ENCODE measurements around the gene XXYLT1. TPM values are rescaled to one million over a fixed set of nuclear protein-coding genes. Genes with fewer than 3 reads are reported as not detected.

The XXYLT1 gene
- total RNA-seq, 1 donor from 2014 or later = 25.4 TPM

DNA sequence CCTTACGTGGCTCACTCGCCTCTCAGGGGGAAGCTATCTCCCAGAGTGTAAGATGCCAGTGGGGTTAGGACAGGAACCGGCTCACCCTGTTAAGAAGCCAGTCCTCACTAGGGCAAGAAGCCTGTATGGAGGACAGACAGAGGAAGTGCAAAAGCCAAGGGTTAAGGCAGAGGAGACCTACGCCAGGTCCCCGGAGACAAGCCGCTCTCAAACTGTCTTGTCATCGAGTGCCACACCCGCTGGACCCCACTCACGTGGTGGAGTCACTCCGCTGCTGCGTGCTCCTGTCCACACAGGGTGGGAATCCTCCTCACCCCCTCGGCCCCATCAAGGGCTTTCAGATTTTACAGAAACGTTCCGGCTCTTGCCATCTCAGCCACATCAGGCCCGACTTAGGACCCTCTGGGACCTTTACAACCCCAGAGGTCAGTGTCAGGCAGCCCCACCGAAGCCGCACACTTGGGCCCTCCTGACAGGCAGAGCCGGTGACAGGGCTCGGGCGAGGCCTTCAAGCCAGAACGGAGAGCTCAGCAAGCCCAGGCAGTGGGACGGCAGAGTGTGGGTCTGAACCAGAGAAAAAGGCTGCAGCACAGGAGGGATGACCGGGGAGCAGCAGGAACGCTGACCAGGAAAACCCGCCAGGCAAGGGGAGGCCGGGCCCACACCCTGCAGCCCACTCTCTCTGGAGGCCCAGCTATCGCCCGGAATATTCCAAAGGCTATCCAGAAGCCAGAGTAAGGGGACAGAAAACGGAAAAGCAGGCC, 61.7 kb downstream of the XXYLT1 start:
- DNase-seq (ENCODE audit: low spot score, unreplicated experiment) = no peak
- TF ChIP-seq, protein P1, sequence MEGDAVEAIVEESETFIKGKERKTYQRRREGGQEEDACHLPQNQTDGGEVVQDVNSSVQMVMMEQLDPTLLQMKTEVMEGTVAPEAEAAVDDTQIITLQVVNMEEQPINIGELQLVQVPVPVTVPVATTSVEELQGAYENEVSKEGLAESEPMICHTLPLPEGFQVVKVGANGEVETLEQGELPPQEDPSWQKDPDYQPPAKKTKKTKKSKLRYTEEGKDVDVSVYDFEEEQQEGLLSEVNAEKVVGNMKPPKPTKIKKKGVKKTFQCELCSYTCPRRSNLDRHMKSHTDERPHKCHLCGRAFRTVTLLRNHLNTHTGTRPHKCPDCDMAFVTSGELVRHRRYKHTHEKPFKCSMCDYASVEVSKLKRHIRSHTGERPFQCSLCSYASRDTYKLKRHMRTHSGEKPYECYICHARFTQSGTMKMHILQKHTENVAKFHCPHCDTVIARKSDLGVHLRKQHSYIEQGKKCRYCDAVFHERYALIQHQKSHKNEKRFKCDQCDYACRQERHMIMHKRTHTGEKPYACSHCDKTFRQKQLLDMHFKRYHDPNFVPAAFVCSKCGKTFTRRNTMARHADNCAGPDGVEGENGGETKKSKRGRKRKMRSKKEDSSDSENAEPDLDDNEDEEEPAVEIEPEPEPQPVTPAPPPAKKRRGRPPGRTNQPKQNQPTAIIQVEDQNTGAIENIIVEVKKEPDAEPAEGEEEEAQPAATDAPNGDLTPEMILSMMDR (IDR thresholded peaks at IDR 0.05; ENCODE audit: unreplicated experiment) = no peak
- Mint-ChIP-seq H3K27ac (no peak overlapping the region), H3K4me1 (ENCODE audit: low read depth) (peaks cover 5% of the 10 kb centered on the region), H3K4me3 (ENCODE audit: low read depth) (no peak overlapping the region), H3K36me3 (ENCODE audit: insufficient read depth) (peaks cover 2% of the 10 kb centered on the region), H3K9me3 (ENCODE audit: low read depth) (no peaks in the 10 kb centered on the region), H3K27me3 (no peaks in the 10 kb centered on the region)

DNA sequence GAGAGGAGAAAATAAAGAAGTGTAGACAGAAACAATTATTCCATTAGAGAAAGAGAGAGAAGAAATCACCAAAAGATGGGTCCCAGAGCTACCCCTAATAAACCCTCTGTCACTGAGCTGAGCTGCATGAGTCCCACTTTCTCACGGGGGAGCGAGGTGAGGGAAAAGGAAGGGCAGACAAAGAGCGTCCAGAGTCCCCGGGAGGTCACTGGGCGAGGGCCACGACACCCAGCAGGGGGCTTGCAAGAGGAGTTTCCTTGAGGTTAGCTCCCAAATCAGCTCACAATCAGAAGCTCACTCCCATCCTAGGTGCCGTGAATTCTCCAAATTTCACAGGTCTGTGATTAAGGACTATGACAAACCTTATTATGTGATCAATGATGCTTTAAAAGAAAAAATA, 62.3 kb downstream of the XXYLT1 start:
- TF ChIP-seq, protein P1 (IDR thresholded peaks at IDR 0.05; ENCODE audit: unreplicated experiment) = no peak
- H3K9me3 Mint-ChIP-seq (ENCODE audit: low read depth) = no peaks in the 10 kb centered on the region
- H3K4me3 Mint-ChIP-seq (ENCODE audit: low read depth) = no peak overlapping the region
- H3K36me3 Mint-ChIP-seq (ENCODE audit: insufficient read depth) = peaks cover 2% of the 10 kb centered on the region
- no peaks in the 10 kb centered on the region for H3K27me3 Mint-ChIP-seq
- no peak for DNase-seq (ENCODE audit: low spot score, unreplicated experiment)
- peaks cover 5% of the 10 kb centered on the region for H3K4me1 Mint-ChIP-seq (ENCODE audit: low read depth)
- no peak overlapping the region for H3K27ac Mint-ChIP-seq

DNA sequence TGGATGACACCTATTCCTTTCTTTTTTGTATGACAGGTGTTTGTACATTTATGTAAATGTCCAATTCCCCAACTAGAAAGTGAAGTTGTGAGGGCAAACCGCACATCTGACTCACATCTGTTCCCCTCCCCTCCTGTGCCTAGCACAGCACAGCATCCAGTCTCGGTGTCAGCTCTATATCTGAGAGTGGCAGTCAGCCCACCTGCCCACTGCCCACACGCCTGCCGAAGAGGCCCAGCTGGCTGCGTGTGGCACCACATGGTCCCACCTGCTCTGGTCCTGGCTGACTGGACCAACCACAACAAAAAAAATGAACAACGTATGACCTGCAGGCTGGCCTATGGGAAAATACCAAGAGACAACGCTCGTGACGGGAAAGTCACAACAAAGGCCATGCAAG, 62.8 kb downstream of the XXYLT1 start:
- no peaks in the 10 kb centered on the region for H3K9me3 Mint-ChIP-seq (ENCODE audit: low read depth)
- TF ChIP-seq, protein P1 (IDR thresholded peaks at IDR 0.05; ENCODE audit: unreplicated experiment) = no peak
- no peak for DNase-seq (ENCODE audit: low spot score, unreplicated experiment)

DNA sequence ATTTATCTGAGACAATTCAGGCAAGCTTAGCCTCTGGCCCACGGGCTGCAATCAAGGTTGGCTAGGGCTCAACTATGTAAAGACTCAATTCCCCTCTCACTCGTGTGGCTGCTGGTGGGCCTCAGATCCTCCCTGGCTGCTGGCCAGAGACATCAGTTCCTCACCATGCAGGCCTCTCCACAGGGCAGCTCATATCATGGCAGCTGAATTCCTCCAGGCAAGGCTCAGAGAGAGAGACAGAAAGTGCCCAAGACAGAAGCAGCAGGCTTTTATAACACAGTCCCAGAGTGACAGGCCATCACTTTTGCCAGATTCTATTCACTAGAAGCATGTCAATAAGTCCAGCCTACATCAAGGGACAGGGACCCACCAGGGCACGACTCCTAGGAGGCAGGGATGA, 63.2 kb downstream of the XXYLT1 start:
- peaks cover 2% of the 10 kb centered on the region for H3K36me3 Mint-ChIP-seq (ENCODE audit: insufficient read depth)
- H3K27ac Mint-ChIP-seq = no peak overlapping the region
- no peak for DNase-seq (ENCODE audit: low spot score, unreplicated experiment)
- H3K4me3 Mint-ChIP-seq (ENCODE audit: low read depth) = no peak overlapping the region
- TF ChIP-seq, protein P1 (IDR thresholded peaks at IDR 0.05; ENCODE audit: unreplicated experiment) = no peak
- H3K4me1 Mint-ChIP-seq (ENCODE audit: low read depth) = peaks cover 5% of the 10 kb centered on the region
- H3K27me3 Mint-ChIP-seq = no peaks in the 10 kb centered on the region
- H3K9me3 Mint-ChIP-seq (ENCODE audit: low read depth) = no peaks in the 10 kb centered on the region

More for the DNA sequence above, 62.8 kb downstream of the XXYLT1 start:
- Mint-ChIP-seq H3K27me3 (no peaks in the 10 kb centered on the region), H3K4me1 (ENCODE audit: low read depth) (peaks cover 5% of the 10 kb centered on the region), H3K27ac (no peak overlapping the region), H3K4me3 (ENCODE audit: low read depth) (no peak overlapping the region), H3K36me3 (ENCODE audit: insufficient read depth) (peaks cover 2% of the 10 kb centered on the region)

DNA sequence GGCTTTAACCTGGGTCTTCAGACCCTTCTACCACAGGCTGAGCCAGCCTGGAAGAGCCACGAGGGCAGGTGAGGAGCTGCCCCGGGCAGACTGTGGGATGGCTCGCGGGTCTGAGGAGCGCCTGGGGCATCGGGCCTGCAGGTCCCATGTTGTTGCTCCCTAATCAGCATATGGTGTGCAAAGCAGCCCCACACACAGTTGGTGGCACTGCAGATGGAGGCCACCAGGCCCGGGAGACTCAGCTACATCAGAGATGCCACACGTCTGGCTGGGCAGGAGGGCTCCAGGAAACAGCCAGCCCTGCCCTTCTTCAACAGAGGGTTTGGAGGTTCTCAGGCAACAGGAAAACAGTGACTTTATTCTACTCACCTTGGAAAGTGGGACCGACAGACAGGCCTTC, 63.9 kb downstream of the XXYLT1 start:
- H3K27me3 Mint-ChIP-seq = no peaks in the 10 kb centered on the region
- TF ChIP-seq, protein P1 (IDR thresholded peaks at IDR 0.05; ENCODE audit: unreplicated experiment) = no peak
- peaks cover 2% of the 10 kb centered on the region for H3K36me3 Mint-ChIP-seq (ENCODE audit: insufficient read depth)
- no peak overlapping the region for H3K27ac Mint-ChIP-seq
- H3K4me3 Mint-ChIP-seq (ENCODE audit: low read depth) = no peak overlapping the region
- H3K4me1 Mint-ChIP-seq (ENCODE audit: low read depth) = peaks cover 5% of the 10 kb centered on the region
- no peaks in the 10 kb centered on the region for H3K9me3 Mint-ChIP-seq (ENCODE audit: low read depth)
- no peak for DNase-seq (ENCODE audit: low spot score, unreplicated experiment)

All from progenitor cell of endocrine pancreas (in vitro differentiated cells).